ENCODE measurements around the gene CFAP210.

Gene CFAP210, protein sequence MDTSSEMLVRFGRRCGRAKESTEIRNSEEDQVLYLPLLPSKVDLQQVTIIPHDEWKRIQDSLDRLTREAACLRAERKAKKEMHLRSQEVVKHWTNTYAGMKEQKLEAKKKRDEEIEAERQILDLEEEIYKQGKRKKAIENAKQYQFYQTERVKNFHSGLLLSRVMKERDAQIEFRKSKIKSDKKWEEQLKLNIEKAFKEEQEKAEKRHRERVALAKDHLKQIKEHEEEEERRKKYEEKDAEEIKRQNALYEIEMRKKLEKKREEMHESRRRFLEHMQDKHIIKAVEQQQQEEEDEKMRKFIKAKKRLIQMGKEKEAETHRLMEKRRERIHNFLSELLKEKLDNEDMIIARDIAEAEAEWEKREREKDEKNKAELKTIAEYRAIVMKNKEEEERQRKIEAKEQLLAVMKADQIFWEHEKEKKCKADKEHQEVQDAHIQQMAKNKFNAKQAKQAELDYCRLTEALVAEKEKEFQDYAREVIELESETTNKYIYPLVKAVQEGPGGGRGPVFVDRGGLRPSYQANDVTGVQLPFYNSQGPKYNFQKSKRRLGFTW

GRCh38 chr2:169694113-169694893 lies at the start of gene CFAP210, which contains the start of gene PHOSPHO2:
Gene CFAP210 (minus strand): TSS chr2:169694405. CDS start chr2:169694327, 78 bp downstream.
Gene PHOSPHO2 (plus strand): TSS chr2:169694469. CDS start chr2:169700972, 6,503 bp downstream.
- no peak for TF ChIP-seq CTCF (IDR thresholded peaks at IDR 0.05)

GRCh38 chr2:169743549-169743948 lies 49.3 kb upstream of the CFAP210 start:
- TF ChIP-seq CTCF (IDR thresholded peaks at IDR 0.05): no peak

GRCh38 chr2:169739351-169739750 lies 45.1 kb upstream of the CFAP210 start:
- no peak for TF ChIP-seq CTCF (IDR thresholded peaks at IDR 0.05)

GRCh38 chr2:169738566-169739229 lies 44.5 kb upstream of the CFAP210 start:
- no peak for TF ChIP-seq CTCF (IDR thresholded peaks at IDR 0.05)

- no peak for TF ChIP-seq CTCF (IDR thresholded peaks at IDR 0.05)
Measured at GRCh38 chr2:169736902-169737301, 42.7 kb upstream of the CFAP210 start.

- no peak for TF ChIP-seq CTCF (IDR thresholded peaks at IDR 0.05)
Measured at GRCh38 chr2:169735623-169736022, 41.4 kb upstream of the CFAP210 start.
